NCI-H774 (cell line): ENCODE measurements around the gene GPR143.
"Not testable (repeated sequence)": the region's sequence is repeated elsewhere in the genome, so short reads cannot be mapped to it uniquely, and the experiment has no call there.

ENCODE experiments used
- DNase-seq: peaks from one replicate; lab custom pipeline; 2025; lab: John Stamatoyannopoulos, UW

The GPR143 gene

GRCh38 chrX:9765737-9766097 is at the start of gene GPR143:
TSS of gene GPR143 (minus strand) at chrX:9765847. CDS start at chrX:9765817, 30 bp downstream.
- DNase-seq = no peak

- not testable (repeated sequence) for DNase-seq
Observed at GRCh38 chrX:9811086-9811485, 45.4 kb upstream of the GPR143 start.

GRCh38 chrX:9809876-9810275 is 44.2 kb upstream of the GPR143 start:
- DNase-seq = not testable (repeated sequence)

- DNase-seq = no peak
Observed at GRCh38 chrX:9807355-9808182, 41.9 kb upstream of the GPR143 start.

DNA sequence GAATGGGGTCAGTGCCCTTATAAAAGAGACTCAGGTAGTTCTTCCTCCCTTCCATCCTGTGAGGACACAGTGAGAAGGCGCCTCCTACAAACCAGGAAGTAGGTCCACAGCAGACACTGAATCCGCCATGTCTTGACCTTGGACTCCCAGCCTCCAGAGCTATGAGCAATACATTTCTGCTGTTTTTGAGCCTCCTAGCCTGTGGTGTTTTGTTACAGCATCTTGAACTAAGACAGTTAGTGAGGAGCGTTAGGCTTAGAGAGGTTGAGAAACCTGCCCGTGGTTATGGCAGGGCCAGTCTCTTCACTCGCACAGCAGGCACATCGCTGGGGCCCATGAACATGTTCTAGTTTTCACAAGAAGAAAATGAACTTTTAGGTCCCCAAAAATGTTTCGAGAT is 40.3 kb upstream of the GPR143 start:
- DNase-seq = no peak

DNA sequence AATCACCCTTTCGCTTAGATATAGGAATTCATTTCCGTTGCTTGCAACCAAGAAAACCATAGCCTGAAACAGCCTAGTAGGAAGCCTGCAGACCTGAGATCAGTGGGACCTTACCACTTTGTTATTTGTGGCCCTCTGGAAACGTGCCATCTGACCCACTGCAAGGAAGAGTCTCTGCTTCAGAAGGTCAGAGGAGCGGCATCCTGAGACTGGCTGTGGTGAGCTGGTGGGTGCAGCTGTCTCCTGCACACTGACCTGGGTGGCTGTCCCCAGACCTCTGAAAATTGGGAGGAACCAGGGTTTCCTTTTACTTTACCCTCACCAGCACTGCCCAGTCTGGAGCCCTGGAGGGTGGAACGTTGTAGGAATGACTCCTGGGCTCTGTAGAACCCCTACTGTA is 38.8 kb upstream of the GPR143 start:
- DNase-seq = no peak

- no peak for DNase-seq
Observed at GRCh38 chrX:9802737-9803136, 37.1 kb upstream of the GPR143 start.

DNA sequence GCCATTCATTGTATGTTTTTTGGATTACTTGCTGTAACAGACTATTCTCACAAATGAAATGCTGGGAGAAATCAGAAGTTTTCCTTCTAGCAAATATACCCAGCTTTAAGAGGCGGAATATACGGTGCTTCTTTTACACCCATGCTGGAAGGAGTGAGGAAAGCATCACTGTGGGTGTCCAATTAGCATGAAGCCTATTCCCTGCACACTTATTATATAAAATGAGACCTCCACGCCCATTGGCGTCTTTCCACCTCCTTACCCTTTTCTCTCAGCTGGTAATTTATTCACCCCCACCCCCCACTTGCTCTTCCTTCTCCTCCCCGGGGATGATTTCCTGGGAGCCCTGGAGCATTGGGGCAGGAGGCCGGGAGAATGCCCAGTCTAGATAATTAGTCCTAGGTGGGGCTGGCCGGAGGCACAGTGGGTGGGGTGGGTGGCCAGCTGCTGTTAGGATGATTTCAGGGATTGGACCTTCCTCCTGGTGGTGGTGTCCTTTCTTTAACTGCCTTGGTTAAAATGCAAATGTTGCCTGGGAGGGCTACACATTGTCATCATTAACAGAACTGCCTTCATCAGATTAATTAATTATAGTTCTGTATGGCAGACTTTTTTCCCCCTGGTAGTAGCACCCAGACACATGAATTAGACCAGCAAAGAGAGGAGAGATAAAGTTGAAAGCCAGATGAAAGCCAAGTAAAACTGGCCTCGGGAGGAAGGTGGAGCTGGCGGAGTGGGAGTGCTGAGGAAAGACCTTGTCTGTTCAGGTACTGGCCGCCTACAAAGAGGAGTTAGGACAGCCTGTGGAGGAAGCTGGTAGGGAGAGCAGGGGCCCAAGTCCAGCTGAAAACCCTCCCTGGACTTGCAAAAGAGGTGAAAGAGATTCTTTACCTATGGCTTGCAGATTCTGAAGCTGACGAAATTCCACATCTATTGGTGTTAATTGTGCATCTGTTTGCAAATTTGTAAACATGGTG is 32.0 kb upstream of the GPR143 start:
- DNase-seq = no peak

GRCh38 chrX:9794495-9794894 is 28.8 kb upstream of the GPR143 start:
- DNase-seq = no peak

DNA sequence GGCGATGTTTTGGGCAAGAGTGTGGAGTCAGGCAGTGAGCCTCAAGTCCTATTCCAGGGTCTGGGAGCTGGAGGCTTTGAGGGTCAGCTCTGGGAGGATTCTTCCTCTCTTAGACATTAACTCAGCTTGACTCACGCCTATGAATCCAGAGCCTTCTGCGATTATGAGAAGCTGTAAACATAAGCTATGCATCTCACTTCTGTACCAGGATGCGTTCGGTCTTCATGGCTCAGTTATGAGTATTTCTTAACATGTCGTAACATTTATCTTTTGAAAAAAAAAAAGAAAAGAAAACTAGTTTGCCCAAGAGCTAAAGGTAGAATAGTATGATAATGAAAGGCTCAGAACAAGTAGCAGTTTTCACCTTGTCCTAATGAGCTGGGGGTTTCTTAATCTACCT is 25.2 kb upstream of the GPR143 start:
- DNase-seq = no peak

- DNase-seq = no peak
Observed at GRCh38 chrX:9789555-9789954, 23.9 kb upstream of the GPR143 start.

DNA sequence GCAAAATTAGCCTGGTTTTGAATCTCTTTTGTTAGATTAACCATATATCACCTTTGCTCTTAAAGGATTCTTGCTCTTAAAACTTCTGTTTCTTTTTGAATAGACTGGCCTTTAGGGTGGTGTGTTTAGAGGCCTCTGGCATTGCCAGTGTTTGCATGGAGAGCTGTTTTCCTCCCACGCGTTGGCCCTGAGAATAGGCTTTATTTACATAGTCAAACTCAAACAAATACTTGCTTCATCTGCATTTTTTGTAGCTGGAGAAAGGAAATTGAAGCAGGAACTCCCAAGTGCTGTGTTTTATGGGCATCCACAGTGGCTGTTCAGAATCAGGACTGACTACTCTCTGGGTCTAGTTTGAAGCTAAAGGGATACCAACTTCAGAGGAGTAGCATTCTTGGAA is 23.3 kb upstream of the GPR143 start:
- peak; percentile 12 for DNase-seq

GRCh38 chrX:9786798-9787635 is 21.4 kb upstream of the GPR143 start:
- DNase-seq = no peak

DNA sequence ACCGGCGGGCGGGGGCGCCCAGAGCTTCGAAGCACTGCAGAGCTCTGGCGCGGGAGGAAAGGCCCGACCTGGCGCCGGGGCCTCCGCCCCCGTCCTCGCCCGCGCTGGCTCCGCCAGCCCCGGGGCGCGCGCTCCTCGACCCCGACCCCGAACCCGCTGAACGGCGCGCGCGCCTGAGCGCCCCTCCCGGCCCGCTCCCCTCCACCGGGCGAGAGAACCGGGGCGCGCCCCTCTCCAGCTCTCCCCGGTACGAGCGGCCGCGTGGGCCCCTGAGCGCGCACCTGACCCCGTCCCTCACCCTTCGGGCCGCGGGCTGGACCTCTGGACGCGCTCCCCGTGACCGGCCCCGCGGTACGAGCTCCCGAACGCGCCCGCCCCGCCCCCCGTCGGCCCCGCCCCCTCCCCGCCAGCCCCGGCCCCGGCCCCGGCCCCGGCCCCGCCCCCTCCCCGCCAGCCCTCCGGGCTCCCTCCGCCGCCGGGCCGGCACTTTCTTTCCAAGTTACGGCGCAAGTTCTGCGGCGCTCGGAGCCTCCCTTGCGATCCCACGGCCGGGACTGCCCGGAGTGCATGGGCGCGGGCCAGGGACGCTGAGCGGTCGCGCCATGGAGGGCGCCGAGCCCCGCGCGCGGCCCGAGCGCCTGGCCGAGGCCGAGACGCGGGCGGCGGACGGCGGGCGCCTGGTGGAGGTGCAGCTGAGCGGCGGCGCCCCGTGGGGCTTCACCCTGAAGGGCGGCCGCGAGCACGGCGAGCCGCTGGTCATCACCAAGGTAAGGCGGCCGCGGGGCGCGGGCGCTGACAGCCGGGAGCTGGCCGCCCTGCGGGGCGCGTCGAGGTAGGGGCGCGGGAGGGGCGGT is 20.5 kb upstream of the GPR143 start, which contains the start of gene SHROOM2:
SHROOM2 (plus strand) TSS at position 486 of the 854 bp plus-strand sequence; CDS start at position 603, 117 bp downstream.
- DNase-seq = no peak

DNA sequence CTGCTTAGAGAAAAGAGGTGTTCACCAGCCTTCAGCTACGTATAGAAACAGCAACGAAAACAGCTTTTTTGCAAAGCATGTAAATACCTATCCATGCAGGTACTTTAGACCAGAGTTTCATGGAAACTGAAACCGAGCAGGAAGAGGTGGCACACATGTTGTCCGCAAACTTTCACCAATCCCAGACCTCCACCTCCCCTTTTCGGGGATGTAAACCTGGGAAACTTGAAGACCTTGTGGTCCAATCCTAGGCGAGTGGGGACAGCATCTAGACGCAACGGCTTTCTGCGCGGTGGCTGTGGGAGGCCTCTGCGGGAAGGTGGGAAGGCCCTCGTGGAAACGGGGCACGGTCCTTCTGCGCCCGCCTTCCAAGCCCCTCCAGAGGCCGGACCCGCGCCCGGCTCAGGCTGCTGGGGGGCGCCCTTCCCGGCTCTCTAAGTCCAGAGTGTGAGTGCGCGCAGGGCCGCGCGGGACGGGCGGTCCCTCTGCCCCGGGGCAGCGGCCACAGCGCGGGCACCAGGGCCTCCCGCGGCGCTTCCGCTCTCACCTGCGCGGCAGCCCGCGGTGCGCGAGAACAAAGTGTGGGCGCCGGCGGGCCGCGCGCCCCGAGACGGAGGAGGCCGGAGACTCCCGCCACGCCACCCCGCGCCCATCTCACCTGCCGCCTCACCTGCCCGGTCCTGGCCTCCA is 19.8 kb upstream of the GPR143 start:
- no peak for DNase-seq

GRCh38 chrX:9784332-9784731 is 18.7 kb upstream of the GPR143 start:
- no peak for DNase-seq

GRCh38 chrX:9781941-9782340 is 16.3 kb upstream of the GPR143 start:
- no peak for DNase-seq

DNA sequence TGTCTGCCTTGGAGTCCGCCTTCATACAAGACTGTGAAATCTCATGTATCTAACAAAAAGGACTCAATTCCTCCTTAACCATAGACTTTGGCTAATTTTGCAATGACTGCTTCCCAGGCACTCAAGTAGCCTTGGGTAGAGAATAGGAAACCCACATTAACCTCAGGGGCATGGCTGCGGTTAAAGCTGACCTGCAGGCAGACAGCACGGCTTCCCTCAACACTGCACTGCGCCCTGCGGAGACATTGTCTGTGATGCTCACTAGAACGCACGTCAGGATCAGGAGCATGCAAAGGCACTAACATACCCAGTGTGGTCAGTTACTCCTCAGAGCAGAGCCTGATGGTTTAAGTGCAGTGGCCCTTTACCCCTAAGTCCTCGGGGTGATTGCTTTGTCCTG is 10.3 kb upstream of the GPR143 start:
- DNase-seq = no peak

DNA sequence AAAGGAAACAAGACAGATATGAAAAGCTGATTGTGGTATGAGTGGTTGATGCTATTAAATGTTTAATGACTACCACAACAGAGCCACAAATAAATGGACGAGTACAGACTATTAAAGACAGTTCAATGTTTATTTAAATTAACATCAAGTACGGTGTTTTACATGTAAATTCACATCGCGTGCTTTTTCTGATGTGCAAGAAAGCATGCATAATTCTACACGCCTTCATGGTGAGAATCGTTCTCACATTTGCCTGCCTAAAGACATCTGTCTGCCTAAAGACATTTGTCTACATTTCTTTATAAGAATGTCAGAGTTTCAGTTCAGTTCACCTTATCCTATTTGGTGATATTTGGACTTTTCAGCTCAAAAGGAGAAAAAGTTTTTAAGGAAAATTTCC is 7.3 kb upstream of the GPR143 start:
- no peak for DNase-seq

GRCh38 chrX:9770319-9770718 is 4.7 kb upstream of the GPR143 start:
- no peak for DNase-seq
